HG03460 (cell line): ENCODE data around the gene RALGPS1.

ENCODE experiments used
- ATAC-seq: cut with Tn5 transposase; IDR thresholded peaks from one replicate; pipeline ENCODE4 v1.9.1; 2021; ENCODE audit not compliant: unreplicated experiment

The RALGPS1 gene

DNA sequence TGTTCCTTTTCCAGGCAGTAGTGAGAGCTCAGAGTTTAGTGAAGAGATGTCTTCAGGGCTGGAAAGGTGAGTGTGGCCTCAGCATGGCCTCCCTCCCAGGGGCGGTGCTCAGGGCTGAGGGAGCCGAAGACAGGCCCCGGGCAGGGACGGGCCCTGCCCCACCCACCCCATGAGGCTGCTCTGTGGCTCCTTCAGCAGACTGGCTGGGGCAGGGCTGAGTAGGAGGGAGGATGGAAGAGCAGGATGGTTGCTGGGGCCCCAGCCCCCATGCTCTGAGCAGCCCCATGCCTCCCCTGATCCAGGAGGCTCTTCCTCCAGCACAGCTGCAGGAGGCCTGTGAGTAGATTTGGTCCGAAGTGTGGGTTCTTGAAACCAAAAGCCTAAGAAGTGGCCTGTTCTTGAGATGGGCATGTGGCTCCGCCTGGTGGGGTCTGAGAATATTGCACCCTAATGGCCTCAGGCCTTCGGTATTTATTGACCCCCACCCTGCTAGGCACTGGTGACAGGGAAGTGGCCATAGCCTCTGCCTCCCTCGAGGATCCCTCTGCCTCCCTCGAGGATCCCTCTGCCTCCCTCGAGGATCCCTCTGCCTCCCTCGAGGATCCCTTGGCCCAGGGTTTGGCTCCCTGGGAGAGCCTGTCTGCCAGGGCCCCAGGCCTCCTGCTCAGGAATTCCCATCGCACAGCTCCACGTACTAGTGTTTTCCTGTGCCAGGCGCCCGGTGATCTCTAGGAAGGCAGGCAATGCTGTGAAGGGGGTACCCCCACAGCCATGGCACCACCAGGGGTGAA, 284.6 kb downstream of the RALGPS1 start:
- ATAC-seq = peak; percentile 56

- no peak for ATAC-seq
Observed at GRCh38 chr9:127200106-127200862, 285.7 kb downstream of the RALGPS1 start.

GRCh38 chr9:127201071-127201541, 286.5 kb downstream of the RALGPS1 start:
- no peak for ATAC-seq

DNA sequence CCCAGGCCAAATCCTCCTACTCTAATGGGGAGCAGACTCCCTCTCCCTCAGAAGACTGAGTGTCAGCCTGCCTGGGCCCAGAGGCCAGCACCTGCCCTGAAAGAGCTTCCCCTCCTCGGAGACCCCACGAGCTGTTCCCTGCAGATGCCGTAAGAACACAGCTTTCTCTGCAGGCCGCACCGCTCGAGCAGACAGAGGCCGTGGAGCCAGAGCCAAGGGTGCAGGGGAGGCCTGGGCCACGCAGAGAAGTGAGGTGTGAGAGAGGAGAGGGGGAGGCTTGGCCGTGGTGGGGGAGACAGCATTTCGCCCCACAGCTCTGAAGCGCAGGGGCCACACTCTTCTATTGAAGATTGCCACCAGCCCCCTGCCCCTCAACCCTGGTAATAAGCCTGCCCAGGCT, 287.1 kb downstream of the RALGPS1 start:
- ATAC-seq = no peak

GRCh38 chr9:127202461-127203169, 288.0 kb downstream of the RALGPS1 start:
- no peak for ATAC-seq

DNA sequence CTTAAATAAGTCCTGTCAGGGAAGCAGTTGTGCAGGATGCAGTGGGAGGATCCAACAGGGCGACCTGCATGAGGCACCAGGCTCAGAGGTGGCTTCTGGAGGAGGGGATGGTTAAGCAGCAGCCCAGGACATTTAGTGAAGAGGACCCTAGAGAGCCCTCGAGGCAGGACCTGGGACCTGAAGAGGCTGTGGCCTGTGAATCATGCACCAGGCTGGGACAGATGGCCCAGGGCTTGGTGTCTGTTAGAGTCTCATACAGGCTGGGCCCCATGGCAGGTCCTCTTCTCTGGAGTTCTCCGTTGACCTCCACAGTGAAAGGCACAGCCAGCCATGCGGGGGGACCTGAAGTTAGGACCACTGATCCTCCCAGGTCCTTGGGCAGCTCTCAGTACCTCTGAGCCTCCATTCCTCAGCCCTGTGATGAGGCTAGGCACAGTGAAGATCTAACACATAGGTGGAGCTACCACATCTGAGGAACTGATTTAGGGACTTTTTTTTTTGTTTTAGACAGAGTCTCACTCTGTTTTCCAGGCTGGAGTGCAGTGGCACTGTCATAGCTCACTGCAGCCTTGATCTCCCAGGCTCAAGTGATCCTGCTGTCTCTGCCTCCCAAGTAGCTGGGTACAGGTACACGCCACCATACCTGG, 289.2 kb downstream of the RALGPS1 start:
- no peak for ATAC-seq

GRCh38 chr9:127204771-127205470, 290.3 kb downstream of the RALGPS1 start:
- no peak for ATAC-seq

DNA sequence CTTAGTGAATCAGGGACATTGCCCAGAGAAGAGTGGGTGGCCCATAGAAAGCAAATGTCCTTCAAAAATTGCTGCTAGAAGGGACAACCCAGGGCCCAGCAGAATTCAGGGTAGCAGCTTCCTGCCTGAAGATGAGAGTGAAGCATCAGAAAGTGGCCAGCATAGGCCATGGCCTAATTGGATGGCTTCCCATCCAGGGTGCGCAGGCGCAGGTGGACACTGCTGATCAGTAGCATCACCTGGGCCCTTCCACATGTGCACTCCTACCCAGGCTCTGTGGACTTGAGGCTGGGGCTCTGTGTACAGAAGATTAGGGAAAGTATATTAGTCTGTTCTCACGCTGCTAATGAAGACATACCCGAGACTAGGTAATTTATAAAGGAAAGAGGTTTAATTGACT, 291.4 kb downstream of the RALGPS1 start:
- no peak for ATAC-seq

GRCh38 chr9:127206666-127207065, 292.1 kb downstream of the RALGPS1 start:
- no peak for ATAC-seq

GRCh38 chr9:127207734-127208410, 293.3 kb downstream of the RALGPS1 start:
- no peak for ATAC-seq

GRCh38 chr9:127208416-127208815, 293.8 kb downstream of the RALGPS1 start:
- no peak for ATAC-seq

DNA sequence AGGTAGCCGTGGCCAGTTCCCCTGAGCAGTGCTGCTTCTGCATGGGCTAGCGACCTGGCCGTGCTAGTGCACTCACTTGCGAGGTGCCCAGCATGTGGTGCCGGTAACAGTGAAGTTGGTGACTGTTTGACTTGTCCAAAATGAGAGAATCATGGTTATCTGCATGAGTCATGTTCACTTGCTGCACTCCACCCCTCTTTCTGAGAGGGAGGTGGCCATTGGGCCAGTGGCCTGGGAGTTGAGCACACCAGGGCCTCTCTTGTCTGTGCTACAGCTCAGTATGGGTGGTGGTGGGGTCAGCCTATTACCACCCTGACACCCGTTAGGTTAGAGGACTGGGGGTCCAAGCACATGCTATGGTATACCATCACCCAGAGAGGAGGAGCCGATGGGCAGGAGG, 294.6 kb downstream of the RALGPS1 start:
- ATAC-seq = no peak

DNA sequence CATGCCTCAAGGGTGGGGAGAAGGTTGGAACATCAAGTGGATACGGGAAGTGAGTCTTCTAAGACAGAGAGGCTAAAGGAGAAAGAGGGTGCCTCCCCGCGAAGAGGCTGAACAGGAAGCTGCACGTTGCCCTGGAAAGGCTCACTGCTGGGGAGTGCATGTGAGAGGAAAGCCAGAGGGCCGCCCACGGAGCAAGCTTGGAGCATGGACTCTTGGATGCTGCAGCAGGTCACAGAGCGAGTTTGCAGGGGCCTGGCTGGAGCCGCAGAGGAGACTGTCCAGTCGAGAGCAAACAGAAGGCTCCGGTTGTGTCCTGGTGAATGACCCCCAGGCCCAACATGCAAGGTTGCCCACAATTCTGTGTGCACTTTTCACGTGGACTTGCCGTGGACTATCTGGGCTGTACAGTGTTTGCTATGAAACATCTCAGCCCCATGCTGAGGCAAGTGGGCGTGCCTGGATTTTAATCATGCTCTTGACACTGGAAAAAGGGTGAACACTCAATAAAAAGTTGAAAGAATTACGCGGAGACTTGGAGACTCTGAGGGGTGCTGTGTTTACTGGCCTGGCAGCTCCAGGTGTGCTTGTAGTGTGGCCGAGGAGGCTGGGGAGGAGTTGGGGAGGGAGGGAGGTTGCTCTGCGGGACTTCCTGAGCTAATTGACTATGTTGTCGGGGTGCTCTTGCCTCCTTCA, 295.5 kb downstream of the RALGPS1 start:
- ATAC-seq = no peak

DNA sequence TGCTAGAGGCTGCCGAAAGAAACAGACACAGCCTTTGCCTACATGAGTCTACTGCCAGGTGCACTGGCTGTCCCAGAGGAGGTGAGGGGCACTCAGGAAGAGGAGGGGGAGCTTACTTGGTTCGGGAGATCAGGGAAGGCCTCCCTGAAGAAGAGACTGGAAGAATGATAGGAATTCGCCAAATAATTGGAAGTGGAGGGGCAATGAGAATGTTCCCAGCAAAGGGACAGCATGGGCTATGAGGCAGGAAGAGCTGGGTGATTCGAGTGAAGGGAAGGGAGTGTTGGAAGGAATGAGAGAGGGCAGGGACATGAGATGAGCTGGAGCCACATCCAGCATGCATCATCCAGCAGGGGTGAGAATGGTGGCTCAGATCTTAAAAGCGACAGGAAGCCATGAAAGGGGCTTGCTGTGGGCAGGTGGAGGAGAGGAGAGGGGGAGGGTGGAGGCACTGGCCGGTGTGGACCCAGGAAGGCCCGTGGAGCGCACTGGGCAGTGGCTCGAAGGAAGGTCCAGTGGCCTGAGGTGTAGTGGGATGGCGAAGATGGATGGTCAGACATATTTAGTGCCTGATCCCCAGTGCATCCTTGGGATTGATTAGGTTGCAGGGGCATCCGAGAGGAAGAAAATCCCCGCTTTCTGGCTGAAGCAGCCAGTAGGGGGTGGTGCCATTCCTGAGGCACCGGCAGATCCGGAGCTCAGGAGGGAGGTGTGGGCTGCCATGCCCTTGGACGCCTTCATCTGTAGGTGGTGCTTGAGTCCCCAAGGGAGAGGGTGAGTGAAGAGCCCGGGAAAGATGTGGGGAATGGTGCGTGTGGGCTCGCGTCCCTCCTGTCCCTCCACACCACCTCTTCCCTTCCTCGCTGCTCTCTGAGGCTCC, 296.5 kb downstream of the RALGPS1 start:
- ATAC-seq = no peak

DNA sequence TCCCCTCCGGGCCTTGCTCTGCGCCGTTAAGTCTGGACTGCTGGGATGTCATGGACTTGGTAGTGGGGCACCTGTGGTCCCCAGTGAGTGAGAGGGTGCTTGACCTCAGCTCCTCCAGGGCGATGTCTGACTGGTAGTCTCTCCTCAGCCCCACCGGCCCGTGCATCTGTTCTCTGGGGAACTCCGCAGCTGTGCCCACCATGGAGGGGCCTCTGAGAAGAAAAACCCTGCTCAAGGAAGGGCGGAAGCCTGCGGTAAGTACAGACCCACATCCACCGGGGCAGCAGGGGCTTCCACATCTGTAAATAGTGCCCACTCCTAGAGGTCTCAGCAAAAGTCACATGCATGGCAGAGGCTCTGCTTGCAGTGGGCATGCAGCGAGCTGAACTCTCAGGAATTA, 297.4 kb downstream of the RALGPS1 start:
- no peak for ATAC-seq

GRCh38 chr9:127212453-127212852, 297.9 kb downstream of the RALGPS1 start:
- no peak for ATAC-seq

DNA sequence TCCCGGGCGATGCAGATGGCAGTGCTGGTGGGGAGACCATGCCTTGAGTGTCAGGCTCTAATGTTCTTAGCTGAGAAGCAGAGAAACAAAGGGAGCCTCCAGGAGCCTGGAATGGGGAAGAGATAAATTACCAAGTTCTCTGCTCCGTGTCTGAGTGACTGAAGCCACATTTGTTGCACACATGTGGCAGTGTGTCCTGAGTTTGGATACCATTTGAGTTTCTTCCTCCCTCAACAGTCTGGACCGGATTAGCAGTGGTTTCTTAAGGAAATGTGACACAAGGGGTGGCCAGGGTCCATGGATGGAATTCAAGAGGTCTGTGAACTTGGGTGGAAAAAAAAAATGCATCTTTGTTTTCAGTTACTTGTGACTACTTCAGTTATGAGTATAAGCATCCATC, 299.3 kb downstream of the RALGPS1 start:
- no peak for ATAC-seq
